ENCODE measurements around the gene RORB.

The RORB gene

DNA sequence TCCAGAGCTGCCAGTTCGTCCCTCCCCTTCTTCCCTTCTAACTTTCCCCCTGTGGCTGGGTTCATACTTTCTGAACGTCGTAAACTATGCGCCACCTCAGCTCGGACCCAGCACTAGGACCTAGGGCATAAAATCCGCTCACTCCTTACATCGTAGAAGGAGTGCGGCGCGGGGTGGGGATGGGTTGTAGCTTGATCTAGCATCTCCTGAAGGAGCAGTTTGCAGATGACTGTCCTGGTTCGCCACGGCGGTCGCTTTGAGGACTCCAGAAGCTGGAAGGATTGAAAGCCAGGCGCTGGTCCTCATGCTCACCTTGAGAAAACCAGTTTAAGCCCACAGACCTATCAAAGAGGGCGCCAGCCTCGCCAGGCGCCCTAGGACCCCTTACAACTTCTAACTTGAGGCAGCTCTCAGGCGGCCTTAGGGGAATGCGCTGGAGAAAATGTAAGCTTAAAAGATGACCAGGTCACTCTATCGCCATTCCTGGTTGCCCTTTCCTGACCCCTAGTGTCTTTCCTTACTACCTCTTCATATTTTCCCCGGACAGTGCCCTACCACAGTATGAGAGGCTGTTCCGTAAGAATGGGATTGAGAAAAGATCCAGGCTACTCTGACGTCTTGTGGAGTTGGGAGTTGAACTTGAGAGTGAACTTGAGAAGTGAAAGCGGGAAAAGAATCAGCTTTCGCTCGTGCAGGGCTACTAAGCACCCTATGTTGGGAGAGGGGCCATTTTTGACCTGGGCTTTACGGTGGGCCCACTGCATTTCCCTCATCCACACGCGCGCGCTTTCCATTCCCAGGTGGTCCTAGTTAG is 2.8 kb downstream of the RORB start:
- Histone ChIP-seq H3K4me3 (ENCODE audit: control insufficient read depth in 1 of 7, extremely low read depth in 1 of 7, insufficient read depth in 4 of 7, low read depth in 2 of 7, low read length in 6 of 7) (peak overlapping the region in 4 of 7 experiments; percentile 5 to 58 (median 44)), H3K9me3 (ENCODE audit: control extremely low read depth in 1 of 5, control insufficient read depth in 4 of 5, insufficient read depth in 2 of 5, low read depth in 1 of 5, low read length in 4 of 5) (no peaks in the 10 kb centered on the region), H3K4me1 (ENCODE audit: control extremely low read depth in 1 of 4, control insufficient read depth in 4 of 4, insufficient read depth in 4 of 4, low read length in 3 of 4) (peaks cover 3 to 42% (median 31%) of the 10 kb centered on the region in 4 experiments), H3K27ac (ENCODE audit: insufficient read depth in 1 of 2, low read depth in 1 of 2, low read length in 2 of 2, poor library complexity in 1 of 2, severe bottlenecking in 2 of 2) (no peak overlapping the region), H3K27me3 (replicated peaks in 2 of 5; ENCODE audit: control insufficient read depth in 4 of 5, insufficient read depth in 5 of 5, low read length in 4 of 5) (peaks cover 11 to 82% (median 43%) of the 10 kb centered on the region in 5 experiments), H3K36me3 (ENCODE audit: control insufficient read depth in 4 of 4, insufficient read depth in 4 of 4, low read length in 3 of 4) (no peaks in the 10 kb centered on the region)
- ChIA-PET CTCF (no interaction called here), POLR2A (no interaction called here)
- 3% methylated on average over 24 of the region's 32 CpGs for WGBS (ENCODE audit: insufficient coverage)
- DNase-seq = peak in 2 of 3 donors; percentile 18 to 23

GRCh38 chr9:74500584-74500924 is 3.4 kb downstream of the RORB start:
- 5% methylated on average over 9 of the region's 14 CpGs for WGBS (ENCODE audit: insufficient coverage)
- peak in 2 of 3 donors; percentile 14 to 18 for DNase-seq
- no peaks in the 10 kb centered on the region for H3K36me3 ChIP-seq (ENCODE audit: control insufficient read depth in 4 of 4, insufficient read depth in 4 of 4, low read length in 3 of 4)
- no peak overlapping the region for H3K27ac ChIP-seq (ENCODE audit: insufficient read depth in 1 of 2, low read depth in 1 of 2, low read length in 2 of 2, poor library complexity in 1 of 2, severe bottlenecking in 2 of 2)
- H3K9me3 ChIP-seq (ENCODE audit: control extremely low read depth in 1 of 5, control insufficient read depth in 4 of 5, insufficient read depth in 2 of 5, low read depth in 1 of 5, low read length in 4 of 5) = no peaks in the 10 kb centered on the region
- H3K4me3 ChIP-seq (ENCODE audit: control insufficient read depth in 1 of 7, extremely low read depth in 1 of 7, insufficient read depth in 4 of 7, low read depth in 2 of 7, low read length in 6 of 7) = peak overlapping the region in 3 of 7 experiments; percentile 2 to 58 (median 50)
- peaks cover 3 to 42% (median 31%) of the 10 kb centered on the region in 4 experiments for H3K4me1 ChIP-seq (ENCODE audit: control extremely low read depth in 1 of 4, control insufficient read depth in 4 of 4, insufficient read depth in 4 of 4, low read length in 3 of 4)
- CTCF ChIA-PET = no interaction called here
- POLR2A ChIA-PET = no interaction called here
- peaks cover 14 to 81% (median 43%) of the 10 kb centered on the region in 5 experiments for H3K27me3 ChIP-seq (replicated peaks in 2 of 5; ENCODE audit: control insufficient read depth in 4 of 5, insufficient read depth in 5 of 5, low read length in 4 of 5)

DNA sequence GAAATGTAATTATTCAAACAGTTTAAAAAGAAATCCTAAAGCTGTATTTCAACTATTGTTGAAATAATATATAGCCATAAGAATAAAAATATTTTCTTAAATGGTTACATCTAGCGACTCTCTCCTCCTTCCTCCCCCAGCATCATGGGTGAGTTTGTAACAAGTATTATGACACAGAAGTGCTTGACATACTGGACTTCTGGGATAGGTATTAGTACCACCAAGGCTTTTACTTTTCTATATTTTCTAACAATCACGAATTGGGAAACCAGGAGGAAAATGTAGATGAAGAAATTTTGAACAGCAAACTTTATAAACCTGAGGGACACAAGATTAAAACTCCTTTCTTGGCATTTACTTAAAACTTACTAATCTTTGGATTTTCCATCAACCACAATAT is 4.4 kb downstream of the RORB start:
- no peak overlapping the region for H3K4me3 ChIP-seq (ENCODE audit: control insufficient read depth in 1 of 7, extremely low read depth in 1 of 7, insufficient read depth in 4 of 7, low read depth in 2 of 7, low read length in 6 of 7)
- H3K9me3 ChIP-seq (ENCODE audit: control extremely low read depth in 1 of 5, control insufficient read depth in 4 of 5, insufficient read depth in 2 of 5, low read depth in 1 of 5, low read length in 4 of 5) = no peaks in the 10 kb centered on the region
- H3K27me3 ChIP-seq (replicated peaks in 2 of 5; ENCODE audit: control insufficient read depth in 4 of 5, insufficient read depth in 5 of 5, low read length in 4 of 5) = peaks cover 14 to 71% (median 43%) of the 10 kb centered on the region in 5 experiments
- H3K27ac ChIP-seq (ENCODE audit: insufficient read depth in 1 of 2, low read depth in 1 of 2, low read length in 2 of 2, poor library complexity in 1 of 2, severe bottlenecking in 2 of 2) = no peak overlapping the region
- peaks cover 3 to 42% (median 31%) of the 10 kb centered on the region in 4 experiments for H3K4me1 ChIP-seq (ENCODE audit: control extremely low read depth in 1 of 4, control insufficient read depth in 4 of 4, insufficient read depth in 4 of 4, low read length in 3 of 4)
- ChIA-PET CTCF (no interaction called here), POLR2A (no interaction called here)
- DNase-seq = no peak
- no CpG with 5 or more reads among the region's 2 CpGs for WGBS (ENCODE audit: insufficient coverage)
- no peaks in the 10 kb centered on the region for H3K36me3 ChIP-seq (ENCODE audit: control insufficient read depth in 4 of 4, insufficient read depth in 4 of 4, low read length in 3 of 4)

GRCh38 chr9:74503219-74503618 is 6.1 kb downstream of the RORB start:
- H3K9me3 ChIP-seq (ENCODE audit: control extremely low read depth in 1 of 5, control insufficient read depth in 4 of 5, insufficient read depth in 2 of 5, low read depth in 1 of 5, low read length in 4 of 5) = no peaks in the 10 kb centered on the region
- peaks cover 0 to 27% (median 16%) of the 10 kb centered on the region in 4 experiments for H3K4me1 ChIP-seq (ENCODE audit: control extremely low read depth in 1 of 4, control insufficient read depth in 4 of 4, insufficient read depth in 4 of 4, low read length in 3 of 4)
- no peak for DNase-seq
- POLR2A ChIA-PET = no interaction called here
- WGBS (ENCODE audit: insufficient coverage) = no CpG with 5 or more reads among the region's 4 CpGs
- no peak overlapping the region for H3K27ac ChIP-seq (ENCODE audit: insufficient read depth in 1 of 2, low read depth in 1 of 2, low read length in 2 of 2, poor library complexity in 1 of 2, severe bottlenecking in 2 of 2)
- H3K36me3 ChIP-seq (ENCODE audit: control insufficient read depth in 4 of 4, insufficient read depth in 4 of 4, low read length in 3 of 4) = no peaks in the 10 kb centered on the region
- CTCF ChIA-PET = no interaction called here
- peaks cover 14 to 56% (median 38%) of the 10 kb centered on the region in 5 experiments for H3K27me3 ChIP-seq (replicated peaks in 2 of 5; ENCODE audit: control insufficient read depth in 4 of 5, insufficient read depth in 5 of 5, low read length in 4 of 5)
- H3K4me3 ChIP-seq (ENCODE audit: control insufficient read depth in 1 of 7, extremely low read depth in 1 of 7, insufficient read depth in 4 of 7, low read depth in 2 of 7, low read length in 6 of 7) = no peak overlapping the region

DNA sequence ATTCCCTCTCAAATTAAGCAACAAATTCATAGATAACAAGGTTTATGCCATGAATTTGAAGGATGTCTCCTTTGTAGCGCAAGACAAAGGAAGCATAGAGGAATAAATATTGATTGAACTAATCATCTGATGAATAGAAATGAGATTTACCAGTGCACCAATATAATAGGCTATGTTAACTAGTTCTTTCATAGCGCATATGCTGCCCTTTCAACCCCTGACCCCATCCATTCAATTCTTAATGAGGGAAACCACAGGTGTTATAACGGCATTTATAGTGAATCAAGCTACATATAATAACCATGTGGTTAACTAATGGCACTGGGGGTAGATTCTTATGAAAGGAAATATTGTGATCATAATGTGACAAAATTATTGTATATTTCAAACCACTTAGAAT is 6.5 kb downstream of the RORB start:
- POLR2A ChIA-PET = no interaction called here
- Histone ChIP-seq H3K36me3 (ENCODE audit: control insufficient read depth in 4 of 4, insufficient read depth in 4 of 4, low read length in 3 of 4) (no peaks in the 10 kb centered on the region), H3K4me1 (ENCODE audit: control extremely low read depth in 1 of 4, control insufficient read depth in 4 of 4, insufficient read depth in 4 of 4, low read length in 3 of 4) (peaks cover 0 to 22% (median 11%) of the 10 kb centered on the region in 4 experiments), H3K27ac (ENCODE audit: insufficient read depth in 1 of 2, low read depth in 1 of 2, low read length in 2 of 2, poor library complexity in 1 of 2, severe bottlenecking in 2 of 2) (no peak overlapping the region), H3K9me3 (ENCODE audit: control extremely low read depth in 1 of 5, control insufficient read depth in 4 of 5, insufficient read depth in 2 of 5, low read depth in 1 of 5, low read length in 4 of 5) (no peaks in the 10 kb centered on the region), H3K4me3 (ENCODE audit: control insufficient read depth in 1 of 7, extremely low read depth in 1 of 7, insufficient read depth in 4 of 7, low read depth in 2 of 7, low read length in 6 of 7) (no peak overlapping the region), H3K27me3 (replicated peaks in 2 of 5; ENCODE audit: control insufficient read depth in 4 of 5, insufficient read depth in 5 of 5, low read length in 4 of 5) (peaks cover 14 to 52% (median 38%) of the 10 kb centered on the region in 5 experiments)
- WGBS (ENCODE audit: insufficient coverage) = no CpG with 5 or more reads among the region's 3 CpGs
- CTCF ChIA-PET = no interaction called here
- no peak for DNase-seq

- WGBS (ENCODE audit: insufficient coverage) = no CpG with 5 or more reads among the region's 2 CpGs
Measured at GRCh38 chr9:74511333-74511732, 14.2 kb downstream of the RORB start.

DNA sequence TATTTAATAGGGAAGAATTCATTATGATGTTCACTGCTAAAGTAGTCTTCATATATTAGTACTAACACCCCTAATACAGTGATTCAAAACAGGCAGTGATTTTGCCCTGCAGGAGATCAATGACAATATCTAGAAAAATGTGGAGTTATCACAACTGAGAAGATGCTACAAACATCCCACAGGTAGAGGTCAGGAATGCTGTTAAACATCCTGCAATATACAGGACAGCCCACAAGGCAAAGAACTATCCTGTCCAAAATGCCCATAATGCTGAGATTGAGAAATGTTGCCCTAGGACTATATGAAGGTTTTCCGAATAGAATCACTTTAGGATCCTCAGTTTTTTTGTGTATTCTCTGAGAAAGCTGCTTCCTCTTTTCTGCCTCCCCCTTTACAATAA is 15.3 kb downstream of the RORB start:
- no peaks in the 10 kb centered on the region for H3K36me3 ChIP-seq (ENCODE audit: control insufficient read depth in 4 of 4, insufficient read depth in 4 of 4, low read length in 3 of 4)
- H3K9me3 ChIP-seq (ENCODE audit: control extremely low read depth in 1 of 5, control insufficient read depth in 4 of 5, insufficient read depth in 2 of 5, low read depth in 1 of 5, low read length in 4 of 5) = no peaks in the 10 kb centered on the region
- DNase-seq = no peak
- ChIA-PET CTCF (no interaction called here), POLR2A (no interaction called here)
- H3K4me1 ChIP-seq (ENCODE audit: control extremely low read depth in 1 of 4, control insufficient read depth in 4 of 4, insufficient read depth in 4 of 4, low read length in 3 of 4) = no peaks in the 10 kb centered on the region
- H3K4me3 ChIP-seq (ENCODE audit: control insufficient read depth in 1 of 7, extremely low read depth in 1 of 7, insufficient read depth in 4 of 7, low read depth in 2 of 7, low read length in 6 of 7) = no peak overlapping the region
- H3K27ac ChIP-seq (ENCODE audit: insufficient read depth in 1 of 2, low read depth in 1 of 2, low read length in 2 of 2, poor library complexity in 1 of 2, severe bottlenecking in 2 of 2) = no peak overlapping the region
- WGBS (ENCODE audit: insufficient coverage) = 100% methylated on average over 1 of the region's 1 CpG
- peaks cover 0 to 3% (median 0%) of the 10 kb centered on the region in 5 experiments for H3K27me3 ChIP-seq (replicated peaks in 2 of 5; ENCODE audit: control insufficient read depth in 4 of 5, insufficient read depth in 5 of 5, low read length in 4 of 5)

More at GRCh38 chr9:74511333-74511732, 14.2 kb downstream of the RORB start:
- no peaks in the 10 kb centered on the region for H3K36me3 ChIP-seq (ENCODE audit: control insufficient read depth in 4 of 4, insufficient read depth in 4 of 4, low read length in 3 of 4)
- H3K27me3 ChIP-seq (replicated peaks in 2 of 5; ENCODE audit: control insufficient read depth in 4 of 5, insufficient read depth in 5 of 5, low read length in 4 of 5) = peaks cover 0 to 3% (median 0%) of the 10 kb centered on the region in 5 experiments
- no peak for DNase-seq
- no peaks in the 10 kb centered on the region for H3K4me1 ChIP-seq (ENCODE audit: control extremely low read depth in 1 of 4, control insufficient read depth in 4 of 4, insufficient read depth in 4 of 4, low read length in 3 of 4)
- H3K27ac ChIP-seq (ENCODE audit: insufficient read depth in 1 of 2, low read depth in 1 of 2, low read length in 2 of 2, poor library complexity in 1 of 2, severe bottlenecking in 2 of 2) = no peak overlapping the region
- H3K9me3 ChIP-seq (ENCODE audit: control extremely low read depth in 1 of 5, control insufficient read depth in 4 of 5, insufficient read depth in 2 of 5, low read depth in 1 of 5, low read length in 4 of 5) = no peaks in the 10 kb centered on the region
- H3K4me3 ChIP-seq (ENCODE audit: control insufficient read depth in 1 of 7, extremely low read depth in 1 of 7, insufficient read depth in 4 of 7, low read depth in 2 of 7, low read length in 6 of 7) = no peak overlapping the region
- ChIA-PET POLR2A (no interaction called here), CTCF (interaction anchor here (0.6 kb wide), 1 partner anchor 1999 kb away, joined by 3 read pairs; no protein-coding TSS in a partner anchor)
